Lower lobe of right lung (tissue), 2 donors: Measurements from ENCODE around the gene PDXP. TPM values are rescaled to one million over a fixed set of nuclear protein-coding genes. Genes with fewer than 3 reads are reported as not detected.
A peak's percentile ranks its signal among the peaks of the same experiment; 100 is the strongest.

Experiments used
- ATAC-seq, 2 donors: fragments of 200-7000 bp; cut with Tn5 transposase; one replicate each; pipeline ENCODE4 v1.9.1; 2020 to 2022; ENCODE audit warnings: mild to moderate bottlenecking in 2 of 2, moderate library complexity in 2 of 2
- DNase-seq: peaks from one replicate; pipeline ENCODE4 v3.0.0-alpha.2; 2020
- H3K27ac ChIP-seq: fragments of 200-600 bp; one replicate; pipeline ENCODE4 v1.8.0; 2022
- H3K27me3 ChIP-seq: fragments of 200-600 bp; one replicate; pipeline ENCODE4 v1.8.0; 2022; ENCODE audit warnings: low read depth
- H3K36me3 ChIP-seq: fragments of 200-600 bp; one replicate; pipeline ENCODE4 v1.8.0; 2022; ENCODE audit warnings: mild to moderate bottlenecking
- H3K4me1 ChIP-seq: fragments of 200-600 bp; one replicate; pipeline ENCODE4 v1.8.0; 2022
- H3K4me3 ChIP-seq: fragments of 200-600 bp; one replicate; pipeline ENCODE4 v1.8.0; 2022; ENCODE audit warnings: mild to moderate bottlenecking
- H3K9me3 ChIP-seq: fragments of 200-600 bp; one replicate; pipeline ENCODE4 v1.8.0; 2022
- CTCF ChIP-seq: fragments of 200-600 bp; IDR thresholded peaks from one replicate; pipeline ENCODE4 v1.8.0; 2022; ENCODE audit warnings: antibody characterized with exemption, mild to moderate bottlenecking
- intact Hi-C: fragments of 100-400 bp; cut with DNase I; formaldehyde crosslinking; loops from one replicate; pipeline ENCODE4 v1.11.0; 2022
- total RNA-seq: library from RNA; stranded (reverse); fragmentation: NEBNext Ultra II Directional; extraction: Animal tissue kit (Norgen Biotek cat#: 25700); gene quantifications from one replicate; pipeline ENCODE4 v1.2.1, GENCODE V29; 2021
- donor health status: DM: no; HTN: yes; CAD: no; lungs with severe emphysema.

PDXP gene
- total RNA-seq, 1 donor from 2014 or later: 3.9 TPM

GRCh38 chr22:37638391-37639069 lies 20.0 kb upstream of the PDXP start:
- intact Hi-C loops: no loop called here
- no peaks in the 10 kb centered on the region for H3K9me3 ChIP-seq
- TF ChIP-seq CTCF: no peak
- H3K27ac ChIP-seq: peak overlapping the region; percentile 71
- no peaks in the 10 kb centered on the region for H3K27me3 ChIP-seq
- H3K4me3 ChIP-seq: peak overlapping the region; percentile 67
- DNase-seq (no peak), ATAC-seq (no peak)
- peaks cover 1% of the 10 kb centered on the region for H3K36me3 ChIP-seq
- H3K4me1 ChIP-seq: peaks cover 85% of the 10 kb centered on the region

- Histone ChIP-seq H3K27ac (peak within 1 kb of the TSS; percentile 71), H3K4me3 (peak within 1 kb of the TSS; percentile 67), H3K4me1 (peaks cover 81% of the 10 kb centered on the region), H3K27me3 (no peaks in the 10 kb centered on the region), H3K36me3 (peaks cover 8% of the 10 kb centered on the region), H3K9me3 (no peaks in the 10 kb centered on the region)
- peak; percentile 58 to 63 for ATAC-seq
- peak; percentile 75 for DNase-seq
- intact Hi-C loops: no loop called here
- no peak for TF ChIP-seq CTCF
Observed at GRCh38 chr22:37639070-37639760, 19.3 kb upstream of the PDXP start, which contains the start of gene SH3BP1. TSS of gene SH3BP1 (plus strand) at chr22:37639669. CDS start at chr22:37639788, 119 bp downstream.

GRCh38 chr22:37639771-37640590 lies 18.5 kb upstream of the PDXP start:
- intact Hi-C loops: no loop called here
- H3K4me1 ChIP-seq: peaks cover 73% of the 10 kb centered on the region
- H3K9me3 ChIP-seq: no peaks in the 10 kb centered on the region
- TF ChIP-seq CTCF: no peak
- H3K27me3 ChIP-seq: no peaks in the 10 kb centered on the region
- no peak for DNase-seq
- H3K27ac ChIP-seq: peak overlapping the region; percentile 71
- peak overlapping the region; percentile 67 for H3K4me3 ChIP-seq
- peak; percentile 4 to 7 for ATAC-seq
- peaks cover 14% of the 10 kb centered on the region for H3K36me3 ChIP-seq

- H3K9me3 ChIP-seq: no peaks in the 10 kb centered on the region
- no peak for TF ChIP-seq CTCF
- DNase-seq: no peak
- peaks cover 22% of the 10 kb centered on the region for H3K36me3 ChIP-seq
- H3K4me1 ChIP-seq: peaks cover 64% of the 10 kb centered on the region
- peak overlapping the region; percentile 71 for H3K27ac ChIP-seq
- intact Hi-C loops: no loop called here
- peak in 1 of 2 donors; percentile 2 for ATAC-seq
- H3K27me3 ChIP-seq: no peaks in the 10 kb centered on the region
- peak overlapping the region; percentile 67 for H3K4me3 ChIP-seq
Observed at GRCh38 chr22:37640591-37641560, 17.6 kb upstream of the PDXP start.
